ENCODE measurements around the gene NFASC.

NFASC gene

DNA sequence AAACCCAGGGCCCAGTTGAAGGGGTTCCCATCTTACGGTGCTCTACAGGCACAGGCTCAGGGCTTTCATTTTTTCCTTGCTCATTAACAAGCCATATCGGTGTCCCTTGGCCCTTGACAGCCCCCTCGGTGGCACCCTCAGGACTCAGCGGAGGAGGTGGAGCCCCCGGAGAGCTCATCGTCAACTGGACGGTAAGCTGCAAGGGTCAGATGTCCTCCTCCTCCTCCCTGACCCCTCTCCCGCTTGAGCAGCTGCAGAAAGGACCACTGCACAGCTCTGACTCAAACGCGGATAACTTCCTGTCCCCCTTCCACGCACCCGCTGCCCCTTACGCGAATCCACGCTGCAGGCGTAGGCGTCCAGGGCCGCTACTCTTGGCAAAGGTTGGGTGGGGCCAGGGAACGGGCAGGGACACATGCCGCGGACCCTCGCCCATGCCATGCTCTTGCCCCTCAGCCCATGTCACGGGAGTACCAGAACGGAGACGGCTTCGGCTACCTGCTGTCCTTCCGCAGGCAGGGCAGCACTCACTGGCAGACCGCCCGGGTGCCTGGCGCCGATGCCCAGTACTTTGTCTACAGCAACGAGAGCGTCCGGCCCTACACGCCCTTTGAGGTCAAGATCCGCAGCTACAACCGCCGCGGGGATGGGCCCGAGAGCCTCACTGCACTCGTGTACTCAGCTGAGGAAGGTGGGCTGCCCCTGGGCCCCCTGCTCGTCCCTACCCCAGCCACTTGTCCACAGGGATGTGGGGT, 198.9 kb downstream of the NFASC start:
- DNase-seq = no peak

DNA sequence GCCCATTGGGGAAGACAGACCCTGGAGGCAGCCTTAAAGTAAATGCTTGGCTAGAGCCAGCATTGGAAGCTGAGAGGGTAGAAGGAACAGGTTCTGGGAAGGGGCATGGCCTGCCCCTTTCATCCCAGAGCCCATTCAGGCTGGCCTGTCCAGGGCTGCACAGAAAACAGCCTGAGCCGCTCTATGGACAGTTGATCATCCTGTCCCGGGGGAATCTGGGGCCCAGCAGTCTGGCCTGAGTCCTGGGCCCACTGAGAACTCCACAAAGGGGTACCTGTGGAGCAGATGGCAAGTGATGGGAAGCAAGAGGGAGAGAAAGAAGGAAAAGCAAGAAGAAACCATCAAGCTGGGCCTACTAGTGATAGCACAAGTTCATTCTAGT, 200.4 kb downstream of the NFASC start:
- DNase-seq = no peak

DNA sequence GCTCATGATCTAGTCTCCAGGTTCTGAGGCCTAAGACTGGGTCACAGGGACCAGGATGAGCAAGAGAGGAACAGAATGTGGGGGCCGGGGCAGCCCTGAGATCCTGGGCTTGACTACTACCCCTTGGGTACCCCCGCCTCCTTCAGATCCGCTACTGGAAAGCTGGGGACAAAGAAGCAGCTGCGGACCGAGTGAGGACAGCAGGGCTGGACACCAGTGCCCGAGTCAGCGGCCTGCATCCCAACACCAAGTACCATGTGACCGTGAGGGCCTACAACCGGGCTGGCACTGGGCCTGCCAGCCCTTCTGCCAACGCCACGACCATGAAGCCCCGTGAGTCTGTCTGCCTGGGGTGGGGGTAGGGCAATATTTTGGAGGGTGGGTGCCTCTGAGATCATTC, 201.1 kb downstream of the NFASC start:
- no peak for DNase-seq

DNA sequence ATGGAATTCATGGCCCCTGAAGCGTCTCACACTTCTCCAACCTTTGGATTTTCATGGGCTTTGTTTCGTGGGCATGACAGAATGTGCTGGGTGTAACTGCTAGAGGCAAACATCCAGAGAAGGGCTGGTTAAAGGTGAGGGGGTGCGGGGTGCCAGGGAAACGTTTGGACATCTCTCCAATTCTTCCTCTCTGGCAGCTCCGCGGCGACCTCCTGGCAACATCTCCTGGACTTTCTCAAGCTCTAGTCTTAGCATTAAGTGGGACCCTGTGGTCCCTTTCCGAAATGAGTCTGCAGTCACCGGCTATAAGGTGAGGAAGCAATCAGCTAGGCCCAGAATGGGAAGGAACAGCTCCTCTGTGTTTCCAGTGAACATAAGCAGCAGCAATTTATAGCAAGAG, 201.6 kb downstream of the NFASC start:
- DNase-seq = no peak
